GM12873 (cell line): Measurements from ENCODE around the gene DOCK6.

ENCODE experiments used
- TF ChIP-seq, protein P1 (sequence below): IDR thresholded peaks from 2 replicates; pipeline ENCODE4 v1.5.1; 2012; ENCODE audit warnings: low read depth, mild to moderate bottlenecking, moderate library complexity, low read length, control low read depth; ENCODE audit not compliant: insufficient read depth; ENCODE audit errors: missing control alignments

DOCK6 gene

DNA sequence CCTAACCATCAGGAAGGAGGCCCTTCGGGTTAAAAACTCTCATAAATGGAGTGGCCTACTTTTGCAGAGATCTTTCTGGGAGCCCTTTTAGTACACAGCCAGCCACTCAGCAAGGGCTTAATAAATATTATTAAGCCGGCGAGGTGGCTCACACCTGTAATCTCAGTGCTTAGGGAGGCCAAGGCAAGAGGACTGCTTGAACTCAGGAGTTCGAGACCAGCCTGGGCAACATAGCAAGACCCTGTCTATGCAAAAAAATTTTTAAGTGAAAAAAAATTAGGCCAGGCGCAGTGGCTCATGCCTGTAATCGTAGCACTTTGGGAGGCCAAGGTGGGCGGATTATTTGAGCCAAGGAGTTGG, 64.2 kb downstream of the DOCK6 start:
- TF ChIP-seq, protein P1, sequence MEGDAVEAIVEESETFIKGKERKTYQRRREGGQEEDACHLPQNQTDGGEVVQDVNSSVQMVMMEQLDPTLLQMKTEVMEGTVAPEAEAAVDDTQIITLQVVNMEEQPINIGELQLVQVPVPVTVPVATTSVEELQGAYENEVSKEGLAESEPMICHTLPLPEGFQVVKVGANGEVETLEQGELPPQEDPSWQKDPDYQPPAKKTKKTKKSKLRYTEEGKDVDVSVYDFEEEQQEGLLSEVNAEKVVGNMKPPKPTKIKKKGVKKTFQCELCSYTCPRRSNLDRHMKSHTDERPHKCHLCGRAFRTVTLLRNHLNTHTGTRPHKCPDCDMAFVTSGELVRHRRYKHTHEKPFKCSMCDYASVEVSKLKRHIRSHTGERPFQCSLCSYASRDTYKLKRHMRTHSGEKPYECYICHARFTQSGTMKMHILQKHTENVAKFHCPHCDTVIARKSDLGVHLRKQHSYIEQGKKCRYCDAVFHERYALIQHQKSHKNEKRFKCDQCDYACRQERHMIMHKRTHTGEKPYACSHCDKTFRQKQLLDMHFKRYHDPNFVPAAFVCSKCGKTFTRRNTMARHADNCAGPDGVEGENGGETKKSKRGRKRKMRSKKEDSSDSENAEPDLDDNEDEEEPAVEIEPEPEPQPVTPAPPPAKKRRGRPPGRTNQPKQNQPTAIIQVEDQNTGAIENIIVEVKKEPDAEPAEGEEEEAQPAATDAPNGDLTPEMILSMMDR: no peak

- TF ChIP-seq, protein P1: no peak
These were observed 64.8 kb downstream of the DOCK6 start, which contains the start of gene KANK2 for GRCh38 chr19:11197291-11198174. Gene KANK2, minus strand, starts transcription at chr19:11197545. Its CDS starts 3,034 bp downstream, at chr19:11194511.

DNA sequence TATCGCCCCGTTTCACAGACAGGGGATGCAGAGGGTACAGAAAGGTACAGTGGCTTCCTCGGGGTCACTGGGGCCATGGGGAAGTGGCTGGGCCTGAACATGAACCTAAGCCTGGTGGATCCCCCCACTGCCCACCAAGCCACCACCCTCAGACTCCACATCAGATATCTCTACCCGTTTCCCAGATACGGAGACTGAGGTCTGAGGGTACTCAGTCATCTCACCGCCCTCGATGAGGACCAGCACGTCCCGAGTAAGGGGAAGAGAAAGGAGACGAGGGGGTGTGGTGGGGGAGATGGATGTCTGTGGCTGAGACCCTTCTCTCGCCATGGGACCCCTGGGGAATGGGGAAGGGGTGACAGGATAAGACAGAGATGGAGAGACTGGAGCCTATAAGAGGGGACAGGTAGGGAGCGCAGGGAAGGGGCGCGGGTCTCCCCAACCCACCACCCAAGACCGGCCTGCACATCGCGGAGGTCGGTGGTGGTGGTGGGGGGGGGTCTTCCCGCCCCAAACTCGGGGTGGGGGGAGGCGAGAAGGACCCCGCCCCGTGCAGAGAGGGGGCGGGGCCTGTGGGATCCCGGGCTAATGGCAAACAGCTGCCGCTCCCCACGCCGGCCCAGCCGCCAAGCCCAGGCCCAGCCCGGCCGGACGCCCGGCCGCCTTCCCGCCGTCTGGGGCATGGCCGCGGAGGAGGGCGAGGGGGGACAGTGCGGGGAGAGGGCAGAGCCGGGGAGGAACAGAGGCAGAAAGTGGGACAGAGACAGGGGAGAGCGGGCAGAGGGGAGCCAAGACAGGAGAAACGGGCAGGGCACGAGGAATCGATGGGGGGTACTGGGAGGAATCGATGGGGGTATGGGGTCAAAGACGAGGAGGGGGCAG, 65.7 kb downstream of the DOCK6 start:
- TF ChIP-seq, protein P1: no peak

GRCh38 chr19:11195681-11196080, 66.6 kb downstream of the DOCK6 start:
- TF ChIP-seq, protein P1: no peak

GRCh38 chr19:11194656-11195558, 67.4 kb downstream of the DOCK6 start:
- TF ChIP-seq, protein P1: no peak

DNA sequence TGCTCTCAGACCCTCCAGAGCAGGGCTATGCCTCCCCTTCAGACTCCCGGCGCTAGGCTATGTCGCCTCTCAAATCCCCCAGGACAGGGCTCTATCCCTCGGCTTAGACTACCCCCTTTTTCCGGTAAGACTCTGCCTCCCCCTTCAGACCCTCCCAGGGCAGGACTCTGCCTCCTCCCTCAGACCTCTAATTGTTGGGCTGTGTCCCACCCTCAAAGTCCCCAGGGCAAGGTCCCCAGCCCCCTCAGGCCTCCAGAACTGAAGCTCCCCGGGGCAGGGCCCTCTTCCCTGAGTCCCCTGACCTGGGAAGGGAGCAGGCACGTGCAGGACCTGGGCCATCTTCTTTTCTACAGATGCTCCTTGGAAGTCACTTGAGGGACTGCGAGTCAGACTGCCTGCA, 68.2 kb downstream of the DOCK6 start:
- TF ChIP-seq, protein P1: no peak
